ENCODE data around the gene CD164. TPM values are rescaled to one million over a fixed set of nuclear protein-coding genes. Genes with fewer than 3 reads are reported as not detected.
"Not testable (repeated sequence)": the region's sequence is repeated elsewhere in the genome, so short reads cannot be mapped to it uniquely, and the experiment has no call there.

The CD164 gene
- total RNA-seq, 1 experiment from 2014 or later: 228 TPM

DNA sequence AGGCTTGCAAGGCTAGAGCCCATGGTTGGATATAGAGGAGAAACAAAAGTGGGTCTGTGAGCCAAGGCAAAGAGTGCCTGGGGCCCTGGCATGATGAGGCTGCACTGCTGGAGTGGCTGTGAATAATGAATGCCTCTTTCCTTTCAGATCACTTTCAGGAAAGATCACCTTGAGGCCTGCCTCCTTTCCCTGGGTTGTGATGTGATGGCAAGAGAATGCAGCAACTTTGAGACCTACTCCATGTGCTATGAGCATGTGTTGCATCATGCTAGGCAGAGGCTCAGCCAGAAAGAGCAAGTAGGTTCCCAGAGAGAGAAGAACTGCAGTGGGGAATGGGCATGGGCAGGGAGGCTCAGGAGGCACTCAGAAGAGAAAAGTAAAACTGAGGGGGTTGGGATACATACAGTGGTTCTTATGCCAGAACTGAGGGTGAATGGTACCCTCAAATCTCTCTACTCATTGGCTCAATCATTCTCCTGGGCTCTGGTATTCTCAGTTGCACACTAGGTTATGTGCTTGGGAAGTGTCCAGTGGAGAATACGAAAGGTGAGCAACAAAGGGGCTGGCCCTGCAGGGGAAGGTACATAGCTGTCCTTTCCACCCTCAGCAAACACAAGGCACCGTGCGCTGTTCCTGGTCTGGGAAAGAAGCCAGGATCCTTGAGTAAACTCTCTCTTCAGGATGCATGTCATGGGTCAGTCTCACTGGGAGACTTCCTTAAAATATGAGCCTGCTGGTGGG is 45.9 kb downstream of the CD164 start:
- Mint-ChIP-seq H3K27me3 (ENCODE audit: insufficient read depth, unreplicated experiment) (no peaks in the 10 kb centered on the region), H3K9me3 (ENCODE audit: unreplicated experiment) (peaks cover 10% of the 10 kb centered on the region), H3K4me3 (ENCODE audit: unreplicated experiment) (no peak overlapping the region), H3K36me3 (ENCODE audit: insufficient read depth, unreplicated experiment) (no peaks in the 10 kb centered on the region), H3K4me1 (ENCODE audit: low read depth, unreplicated experiment) (no peaks in the 10 kb centered on the region), H3K27ac (ENCODE audit: unreplicated experiment) (no peak overlapping the region)
- TF ChIP-seq, protein P1, sequence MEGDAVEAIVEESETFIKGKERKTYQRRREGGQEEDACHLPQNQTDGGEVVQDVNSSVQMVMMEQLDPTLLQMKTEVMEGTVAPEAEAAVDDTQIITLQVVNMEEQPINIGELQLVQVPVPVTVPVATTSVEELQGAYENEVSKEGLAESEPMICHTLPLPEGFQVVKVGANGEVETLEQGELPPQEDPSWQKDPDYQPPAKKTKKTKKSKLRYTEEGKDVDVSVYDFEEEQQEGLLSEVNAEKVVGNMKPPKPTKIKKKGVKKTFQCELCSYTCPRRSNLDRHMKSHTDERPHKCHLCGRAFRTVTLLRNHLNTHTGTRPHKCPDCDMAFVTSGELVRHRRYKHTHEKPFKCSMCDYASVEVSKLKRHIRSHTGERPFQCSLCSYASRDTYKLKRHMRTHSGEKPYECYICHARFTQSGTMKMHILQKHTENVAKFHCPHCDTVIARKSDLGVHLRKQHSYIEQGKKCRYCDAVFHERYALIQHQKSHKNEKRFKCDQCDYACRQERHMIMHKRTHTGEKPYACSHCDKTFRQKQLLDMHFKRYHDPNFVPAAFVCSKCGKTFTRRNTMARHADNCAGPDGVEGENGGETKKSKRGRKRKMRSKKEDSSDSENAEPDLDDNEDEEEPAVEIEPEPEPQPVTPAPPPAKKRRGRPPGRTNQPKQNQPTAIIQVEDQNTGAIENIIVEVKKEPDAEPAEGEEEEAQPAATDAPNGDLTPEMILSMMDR (IDR thresholded peaks at IDR 0.05; ENCODE audit: insufficient read depth in 1 of 2, low read depth in 1 of 2, low read length in 1 of 2, severe bottlenecking in 1 of 2, unreplicated experiment in 1 of 2): no peak
- no peaks in the 10 kb centered on the region for H3K36me3 ChIP-seq (ENCODE audit: control insufficient read depth, insufficient read depth, low read length)
- no peaks in the 10 kb centered on the region for H3K27me3 ChIP-seq (replicated peaks; ENCODE audit: control insufficient read depth, insufficient read depth, low read length)
- intact Hi-C loops (cut with micrococcal nuclease; ENCODE audit: unreplicated experiment): no loop called here
- ChIA-PET CTCF (no interaction called here), POLR2A (no interaction called here)
- BruUV-seq (replicated peaks): no TSS peak
- H3K4me1 ChIP-seq: peaks cover 7% of the 10 kb centered on the region
- DNase-seq: no peak
- no peak overlapping the region for H3K4me3 ChIP-seq (ENCODE audit: low read depth, low read length)
- no peaks in the 10 kb centered on the region for H3K9me3 ChIP-seq

DNA sequence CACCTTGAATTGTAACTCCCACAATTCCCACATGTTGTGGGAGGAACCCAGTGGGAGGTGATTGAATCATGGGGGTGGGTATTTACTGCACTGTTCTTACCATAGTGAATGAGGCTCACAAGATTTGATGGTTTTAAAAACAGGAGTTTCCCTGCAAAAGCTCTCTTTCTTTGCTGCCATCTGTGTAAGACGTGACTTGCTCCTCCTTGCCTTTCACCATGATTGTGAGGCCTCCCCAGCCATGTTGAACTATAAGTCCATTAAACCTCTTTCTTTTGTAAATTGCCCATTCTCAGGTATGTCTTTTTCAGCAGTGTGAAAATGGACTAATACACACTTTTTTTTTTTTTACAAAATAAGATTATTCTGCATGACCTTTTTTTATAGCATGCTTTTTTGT is 48.4 kb downstream of the CD164 start:
- H3K27ac Mint-ChIP-seq (ENCODE audit: unreplicated experiment); H3K27me3 ChIP-seq (replicated peaks; ENCODE audit: control insufficient read depth, insufficient read depth, low read length); H3K4me1 ChIP-seq; H3K4me1 Mint-ChIP-seq (ENCODE audit: low read depth, unreplicated experiment); H3K27me3 Mint-ChIP-seq (ENCODE audit: insufficient read depth, unreplicated experiment); POLR2A ChIA-PET; intact Hi-C loops (cut with micrococcal nuclease; ENCODE audit: unreplicated experiment); H3K36me3 ChIP-seq (ENCODE audit: control insufficient read depth, insufficient read depth, low read length); H3K9me3 ChIP-seq; H3K36me3 Mint-ChIP-seq (ENCODE audit: insufficient read depth, unreplicated experiment); H3K4me3 ChIP-seq (ENCODE audit: low read depth, low read length); DNase-seq; BruUV-seq (replicated peaks); H3K4me3 Mint-ChIP-seq (ENCODE audit: unreplicated experiment); CTCF ChIA-PET: not testable (repeated sequence)
- peaks cover 10% of the 10 kb centered on the region for H3K9me3 Mint-ChIP-seq (ENCODE audit: unreplicated experiment)

DNA sequence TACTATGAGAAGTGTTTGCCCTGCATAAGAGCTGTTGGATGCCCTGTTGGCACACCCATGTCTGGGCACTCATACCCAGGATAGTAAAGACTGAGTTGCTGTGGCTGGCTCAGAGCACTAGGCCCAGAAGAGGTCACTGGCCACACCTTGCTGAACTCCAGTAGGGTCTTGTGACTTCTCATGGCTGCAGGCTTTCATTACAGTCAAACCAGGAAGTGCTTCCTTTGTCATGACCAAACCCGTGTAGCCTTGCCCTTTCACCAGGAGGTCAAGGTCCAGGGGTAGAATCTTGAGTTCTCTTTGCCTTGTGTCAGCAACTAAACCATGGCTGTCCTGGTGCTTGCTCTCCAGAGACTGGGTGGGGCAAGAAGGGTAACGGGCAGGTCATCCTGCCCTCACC is 49.5 kb downstream of the CD164 start:
- BruUV-seq (replicated peaks): no TSS peak
- peak; percentile 26 to 64 for DNase-seq
- TF ChIP-seq, protein P1 (IDR thresholded peaks at IDR 0.05; ENCODE audit: insufficient read depth in 1 of 2, low read depth in 1 of 2, low read length in 1 of 2, severe bottlenecking in 1 of 2, unreplicated experiment in 1 of 2): no peak
- peaks cover 10% of the 10 kb centered on the region for H3K9me3 Mint-ChIP-seq (ENCODE audit: unreplicated experiment)
- H3K9me3 ChIP-seq: no peaks in the 10 kb centered on the region
- no peak overlapping the region for H3K27ac Mint-ChIP-seq (ENCODE audit: unreplicated experiment)
- no peaks in the 10 kb centered on the region for H3K27me3 ChIP-seq (replicated peaks; ENCODE audit: control insufficient read depth, insufficient read depth, low read length)
- ChIA-PET CTCF (no interaction called here), POLR2A (no interaction called here)
- peaks cover 7% of the 10 kb centered on the region for H3K4me1 ChIP-seq
- intact Hi-C loops (cut with micrococcal nuclease; ENCODE audit: unreplicated experiment): no loop called here
- H3K36me3 Mint-ChIP-seq (ENCODE audit: insufficient read depth, unreplicated experiment): no peaks in the 10 kb centered on the region
- no peaks in the 10 kb centered on the region for H3K4me1 Mint-ChIP-seq (ENCODE audit: low read depth, unreplicated experiment)
- no peaks in the 10 kb centered on the region for H3K27me3 Mint-ChIP-seq (ENCODE audit: insufficient read depth, unreplicated experiment)
- H3K4me3 Mint-ChIP-seq (ENCODE audit: unreplicated experiment): no peak overlapping the region
- no peaks in the 10 kb centered on the region for H3K36me3 ChIP-seq (ENCODE audit: control insufficient read depth, insufficient read depth, low read length)
- no peak overlapping the region for H3K4me3 ChIP-seq (ENCODE audit: low read depth, low read length)
